Measurements from ENCODE around the gene TJP1.

Gene TJP1
- total RNA-seq: 2.7 to 48.6 (median 4.6) reads per million in 17 experiments

DNA sequence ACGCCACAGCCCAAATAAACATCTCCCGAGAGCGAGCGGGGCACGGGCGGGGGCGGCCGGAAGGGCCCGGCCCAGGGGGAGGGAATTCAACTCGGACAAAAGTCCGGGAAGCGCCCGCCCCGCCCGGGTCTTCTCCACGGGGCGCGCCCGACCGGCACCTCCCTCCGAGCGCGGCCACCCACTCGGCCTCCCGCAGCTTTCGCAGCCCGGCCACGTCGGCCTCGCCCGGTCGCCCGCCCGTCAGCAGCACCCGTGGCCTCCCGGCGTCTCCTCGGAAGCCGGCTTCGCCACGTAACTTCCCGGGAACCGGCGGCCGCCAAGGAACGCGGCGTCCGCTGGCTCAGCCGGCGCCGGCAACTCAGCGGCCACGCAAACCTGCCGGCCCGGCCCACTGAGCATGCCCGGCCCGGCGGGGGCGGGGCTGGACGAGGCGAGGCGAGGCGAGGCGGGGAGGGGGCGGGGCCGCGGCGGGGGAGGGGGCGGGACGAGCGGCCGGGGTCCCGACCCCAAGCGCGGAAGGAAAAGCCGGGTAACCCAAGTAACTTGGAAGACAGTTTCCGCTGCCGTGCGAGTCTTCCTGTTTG, at the start of gene TJP1:
Gene TJP1, minus strand, starts transcription at position 369 of the 584 bp plus-strand sequence. CDS start 440 bp downstream, outside the sequence.
- DNase-seq: peak; percentile 18 to 70 (median 43)

GRCh38 chr15:29871401-29871800, 49.1 kb upstream of the TJP1 start:
- DNase-seq: no peak

DNA sequence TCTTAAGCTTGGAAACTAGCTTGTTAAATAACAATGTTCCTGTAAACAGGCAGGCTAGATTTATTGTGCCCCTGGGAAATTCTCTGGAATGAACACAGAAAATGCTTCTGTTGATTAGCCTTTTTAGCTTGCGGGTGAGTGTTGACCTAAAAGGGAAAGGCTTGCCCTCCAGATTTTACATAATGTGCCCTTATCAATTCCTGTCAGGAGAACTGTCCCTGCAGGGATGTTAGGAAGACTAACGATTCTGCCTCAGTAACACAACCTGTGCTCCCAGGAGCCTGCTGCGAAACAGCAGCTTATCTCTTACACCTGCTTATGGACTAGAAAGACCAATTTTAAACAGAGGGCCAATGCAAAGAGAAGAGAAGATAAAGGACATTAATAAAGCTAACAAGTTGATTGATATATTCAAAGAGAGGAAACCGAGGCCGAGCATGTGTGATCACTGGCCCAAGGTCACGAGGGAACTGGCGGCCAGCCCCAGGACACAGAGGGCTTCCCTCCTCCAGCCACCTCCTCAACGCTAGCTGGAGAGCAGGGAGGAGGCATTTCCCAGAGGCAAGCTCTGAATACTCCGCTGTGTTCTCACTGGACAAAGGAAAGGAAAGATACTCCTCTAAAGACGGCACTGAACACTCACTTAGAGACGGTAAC, 48.4 kb upstream of the TJP1 start:
- DNase-seq: no peak

DNA sequence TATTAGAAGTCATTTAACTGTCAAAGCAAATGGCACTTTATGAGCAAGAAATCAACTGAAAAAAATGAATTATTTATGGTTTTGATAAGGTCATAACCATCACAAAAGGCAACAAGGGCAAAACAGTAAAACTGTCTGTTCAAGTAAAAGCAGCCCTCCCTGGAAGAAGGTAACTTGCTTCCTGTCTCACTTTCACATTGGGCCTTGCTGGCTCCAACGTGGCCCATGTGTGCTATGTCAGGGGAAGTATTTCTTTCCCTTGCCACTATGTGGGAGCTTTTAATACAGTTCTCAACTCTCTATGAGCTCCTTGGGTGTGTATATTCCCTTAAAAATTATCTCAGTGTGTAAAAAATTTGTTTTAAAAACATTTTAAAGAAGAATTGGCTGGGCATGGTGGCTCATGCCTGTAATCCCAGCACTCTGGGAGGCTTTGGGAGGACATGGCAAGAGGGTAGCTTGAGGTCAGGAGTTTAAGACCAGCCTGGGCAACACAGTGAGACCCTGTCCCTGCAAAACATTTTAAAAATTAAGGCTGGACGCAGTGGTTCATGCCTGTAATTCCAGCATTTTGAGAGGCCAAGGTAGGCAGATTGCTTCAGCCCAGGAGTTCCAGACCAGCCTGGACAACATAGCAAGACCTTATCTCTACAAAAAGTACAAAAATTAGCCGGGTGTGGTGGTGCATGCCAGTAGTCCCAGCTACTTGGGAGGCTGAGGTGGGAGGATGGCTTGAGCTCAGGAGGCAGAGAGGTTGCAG, 45.2 kb upstream of the TJP1 start:
- no peak for DNase-seq

GRCh38 chr15:29866337-29866736, 44.1 kb upstream of the TJP1 start:
- DNase-seq: no peak

- DNase-seq: no peak
Measured at GRCh38 chr15:29864501-29864900, 42.2 kb upstream of the TJP1 start.

DNA sequence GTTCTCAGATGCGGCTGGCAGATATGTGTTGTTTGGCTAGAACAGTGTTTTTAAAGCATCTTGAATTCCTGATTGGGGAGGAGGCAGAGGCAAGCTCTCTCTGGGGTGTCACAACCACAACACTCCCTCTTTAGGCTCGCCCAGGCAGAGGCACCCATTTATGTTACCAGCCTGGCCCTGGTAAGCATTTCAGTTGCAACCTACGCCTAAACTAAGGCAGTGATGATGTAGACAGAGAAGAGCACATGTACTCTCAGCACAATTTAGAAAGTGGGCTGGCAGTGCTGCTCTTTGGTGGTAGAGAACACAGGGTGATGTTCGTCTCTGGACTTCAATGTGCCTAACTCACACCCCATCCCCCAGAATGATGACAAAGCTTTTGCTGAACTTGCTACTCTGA, 41.2 kb upstream of the TJP1 start:
- DNase-seq: no peak

DNA sequence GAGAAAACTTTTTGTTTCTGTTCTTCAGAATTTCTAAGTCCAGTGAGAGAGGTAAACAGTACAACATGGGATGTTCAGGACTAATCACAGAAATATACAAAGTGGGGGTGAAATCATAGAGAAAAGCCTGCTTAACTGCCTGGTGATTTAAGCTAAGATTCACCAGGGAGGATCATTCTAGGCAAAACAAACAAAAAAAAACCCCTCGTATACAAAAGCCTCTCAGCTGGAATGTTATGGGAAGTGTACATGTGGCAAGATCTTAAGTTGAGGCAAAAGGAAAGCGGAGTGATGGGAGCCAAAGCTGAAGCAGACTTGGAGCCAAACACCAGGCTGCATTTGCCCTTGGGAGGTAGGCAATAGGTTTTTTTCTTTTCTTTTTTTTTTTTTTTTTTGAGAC, 40.0 kb upstream of the TJP1 start:
- DNase-seq: no peak

- DNase-seq: no peak
Measured at GRCh38 chr15:29860872-29861271, 38.6 kb upstream of the TJP1 start.

DNA sequence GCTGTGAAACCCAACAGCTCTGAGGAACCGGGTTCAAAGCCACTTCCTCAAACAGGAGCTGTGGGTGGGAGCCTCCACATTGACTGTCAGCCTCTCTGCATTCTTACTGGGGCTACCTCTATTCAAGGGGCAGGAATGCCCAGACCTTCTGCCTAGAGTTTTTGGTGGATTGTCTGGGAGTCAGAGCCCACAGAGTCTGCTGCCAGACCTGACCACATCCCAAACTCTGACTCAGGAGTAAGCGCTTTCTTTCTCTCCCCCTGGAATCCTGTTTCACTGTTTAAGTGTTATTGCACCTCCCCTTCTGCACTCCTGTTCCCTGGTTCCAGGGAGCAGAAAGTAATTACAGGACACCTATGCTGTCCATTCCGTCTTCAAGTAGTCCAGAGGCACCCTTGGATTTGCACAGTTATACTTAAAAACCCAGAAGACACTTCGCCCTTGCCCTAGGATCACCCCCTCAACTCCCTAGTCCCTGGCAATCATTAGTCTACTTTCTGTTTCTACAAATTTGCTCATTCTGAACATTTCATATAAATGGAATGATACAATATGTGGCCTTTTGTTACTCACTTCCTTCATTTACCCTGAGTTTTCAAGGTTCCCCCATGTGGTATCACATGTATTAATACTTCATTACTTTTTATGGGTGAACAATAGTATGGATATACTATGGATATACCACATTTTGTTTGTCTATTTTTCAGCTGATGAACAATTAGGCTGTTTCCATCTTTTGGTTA, 37.9 kb upstream of the TJP1 start:
- DNase-seq: peak in 1 of 4 experiments; percentile 0

DNA sequence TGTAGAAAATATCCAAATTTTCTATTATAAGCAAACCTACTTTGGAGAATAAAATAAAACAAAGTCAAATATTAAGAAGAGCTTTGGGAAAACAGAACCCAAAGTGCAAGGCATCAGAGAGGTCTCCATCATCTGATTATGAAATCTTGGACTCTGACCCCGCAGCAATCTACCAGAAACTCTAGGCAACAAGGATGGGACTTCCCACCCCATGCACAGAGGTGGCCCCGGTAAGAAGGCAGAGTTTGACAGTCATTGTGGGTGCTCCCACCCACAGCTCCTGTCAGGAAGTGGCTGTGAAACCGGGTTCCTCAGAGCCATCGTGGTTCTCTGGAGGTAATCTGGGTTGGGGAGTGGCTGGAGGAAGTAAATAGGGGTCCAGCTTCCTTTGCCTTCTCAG, 37.0 kb upstream of the TJP1 start:
- DNase-seq: no peak

GRCh38 chr15:29857221-29857789, 35.0 kb upstream of the TJP1 start:
- DNase-seq: no peak

DNA sequence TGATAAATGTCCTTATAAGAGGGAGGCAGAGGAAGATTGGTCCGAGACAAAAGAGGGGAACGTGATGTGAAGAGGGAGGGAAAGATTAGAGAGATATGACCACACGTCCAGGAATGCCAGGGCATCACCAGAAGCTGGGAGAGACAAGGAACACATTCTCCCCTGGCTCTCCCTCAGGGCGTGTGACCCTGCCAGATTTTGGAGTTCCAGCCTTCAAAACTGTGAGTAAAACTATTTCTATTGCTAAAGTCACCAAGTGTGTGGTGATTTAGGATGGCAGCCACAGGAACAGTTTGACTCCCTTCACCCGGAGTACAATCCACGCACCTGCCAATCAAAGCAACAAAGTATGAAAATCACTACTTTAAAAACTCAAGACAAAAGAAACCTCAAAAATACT, 32.1 kb upstream of the TJP1 start:
- DNase-seq: no peak

- no peak for DNase-seq
Measured at GRCh38 chr15:29853211-29853987, 31.1 kb upstream of the TJP1 start.

- no peak for DNase-seq
Measured at GRCh38 chr15:29852201-29852600, 29.9 kb upstream of the TJP1 start.

- DNase-seq: no peak
Measured at GRCh38 chr15:29849716-29850115, 27.4 kb upstream of the TJP1 start.

DNA sequence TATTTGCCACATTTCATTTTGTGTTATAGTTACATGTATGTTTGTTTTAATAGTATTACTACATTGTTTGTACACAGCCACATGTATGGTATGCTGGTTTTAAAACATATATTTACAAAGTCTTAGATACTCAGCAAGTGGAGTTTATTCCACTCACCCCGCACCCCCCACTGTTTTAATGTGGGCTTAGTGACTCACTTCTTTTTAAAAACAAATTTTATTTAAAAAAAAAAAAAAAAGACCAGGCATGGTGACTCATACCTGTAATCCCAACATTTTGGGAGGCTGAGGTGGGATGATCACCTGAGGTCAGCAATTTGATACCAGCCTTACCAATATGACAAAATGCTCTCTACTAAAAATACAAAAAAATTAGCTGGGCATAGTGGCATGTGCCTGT, 26.9 kb upstream of the TJP1 start:
- no peak for DNase-seq

- DNase-seq: no peak
Measured at GRCh38 chr15:29844290-29844903, 22.1 kb upstream of the TJP1 start.

DNA sequence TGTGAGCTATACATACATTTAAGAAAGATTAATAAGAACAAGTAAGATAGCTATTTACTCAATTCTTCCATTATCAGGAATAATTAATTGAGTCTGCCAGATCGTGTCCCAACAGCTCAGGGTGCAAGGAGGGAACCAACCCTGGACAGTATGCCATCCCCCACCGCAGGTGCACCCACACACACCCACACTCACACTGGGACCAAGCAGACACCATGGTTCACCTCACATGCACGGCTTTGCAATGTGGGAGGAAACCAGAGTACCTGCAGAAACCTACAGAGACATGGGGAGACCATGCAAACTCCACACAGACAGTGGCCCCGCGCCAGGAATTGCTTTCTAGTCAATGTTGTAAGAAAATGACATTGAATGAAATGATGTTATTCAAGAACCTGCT, 20.0 kb upstream of the TJP1 start:
- DNase-seq: no peak

DNA sequence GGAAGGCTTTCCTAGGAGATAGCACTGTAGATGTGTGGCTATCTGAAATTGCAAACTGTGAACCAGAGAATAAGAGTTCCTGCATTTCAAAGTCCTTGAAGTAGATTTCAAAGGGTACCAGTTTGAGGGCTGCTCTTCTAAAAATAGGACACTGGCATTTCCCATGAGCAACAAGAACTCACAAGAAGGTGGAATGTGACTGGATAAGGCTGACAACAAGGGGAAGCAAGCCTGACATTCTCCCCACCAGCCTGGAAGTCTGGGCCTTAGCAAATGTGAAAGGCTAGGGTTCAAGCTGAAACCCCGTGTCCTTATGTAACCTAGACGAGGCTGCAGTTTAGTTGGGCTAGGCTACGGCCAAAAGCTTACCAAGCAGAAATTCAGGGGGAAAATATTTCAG, 18.7 kb upstream of the TJP1 start:
- DNase-seq: no peak

- DNase-seq: no peak
Measured at GRCh38 chr15:29840054-29840453, 17.8 kb upstream of the TJP1 start.
